DMS114 treated with DMSO at 0.1 percent for 48 hours (cell line): Measurements from ENCODE around the gene CLEC16A.
A peak's percentile ranks its signal among the peaks of the same experiment; 100 is the strongest.
"Not testable (repeated sequence)": the region's sequence is repeated elsewhere in the genome, so short reads cannot be mapped to it uniquely, and the experiment has no call there.

ENCODE experiments used
- DNase-seq: peaks from one replicate; lab custom pipeline; 2025; ENCODE audit not compliant: unreplicated experiment; lab: John Stamatoyannopoulos, UW

CLEC16A gene

GRCh38 chr16:10939649-10940234 is 4.6 kb upstream of the CLEC16A start:
- no peak for DNase-seq

- no peak for DNase-seq
Observed at GRCh38 chr16:10940501-10941079, 3.8 kb upstream of the CLEC16A start.

GRCh38 chr16:10941127-10941933 is 3.0 kb upstream of the CLEC16A start:
- DNase-seq = no peak

DNA sequence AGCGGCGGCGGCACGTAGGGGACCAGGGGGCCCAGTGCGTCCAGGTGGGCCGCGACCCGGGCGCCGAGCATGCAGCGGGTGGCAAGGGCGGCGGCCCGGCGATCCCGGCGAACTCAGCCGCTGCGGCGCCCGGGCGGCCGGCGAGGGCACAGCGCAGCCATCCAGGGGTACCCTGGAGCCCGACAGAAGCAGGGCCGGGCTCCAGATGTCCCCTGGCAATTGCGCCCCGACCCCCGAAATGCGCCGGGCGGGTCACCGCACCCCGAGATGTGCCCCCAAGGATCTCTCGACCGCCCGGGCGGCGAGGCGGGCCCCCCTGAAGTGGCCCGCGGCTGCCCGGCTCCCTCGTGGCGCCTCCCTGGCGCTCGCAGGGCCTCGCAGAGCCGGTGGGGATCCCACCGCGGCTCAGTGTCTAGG is 2.4 kb upstream of the CLEC16A start:
- not testable (repeated sequence) for DNase-seq

- DNase-seq = peak; percentile 79
Observed at GRCh38 chr16:10942352-10943063, 1.9 kb upstream of the CLEC16A start, which contains the start of gene DEXI. Gene DEXI (minus strand): TSS chr16:10942468. CDS start chr16:10942005, 463 bp downstream.

DNA sequence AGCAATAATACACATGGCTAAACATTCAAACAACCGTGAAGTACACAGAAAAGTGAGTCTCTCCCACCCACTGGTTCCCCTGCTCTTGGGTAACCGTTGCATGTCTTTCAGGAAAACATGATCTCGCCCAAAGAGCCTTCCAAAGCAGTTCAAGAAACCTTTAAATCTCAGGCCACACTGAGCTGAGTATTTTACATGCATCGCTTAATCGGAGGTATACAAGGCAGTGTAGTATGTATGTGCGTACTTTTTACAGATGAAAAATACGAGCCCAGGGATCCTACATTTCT is 1.4 kb upstream of the CLEC16A start:
- DNase-seq = no peak

GRCh38 chr16:10945065-10945787 is 862 bp downstream of the CLEC16A start:
- DNase-seq = no peak

DNA sequence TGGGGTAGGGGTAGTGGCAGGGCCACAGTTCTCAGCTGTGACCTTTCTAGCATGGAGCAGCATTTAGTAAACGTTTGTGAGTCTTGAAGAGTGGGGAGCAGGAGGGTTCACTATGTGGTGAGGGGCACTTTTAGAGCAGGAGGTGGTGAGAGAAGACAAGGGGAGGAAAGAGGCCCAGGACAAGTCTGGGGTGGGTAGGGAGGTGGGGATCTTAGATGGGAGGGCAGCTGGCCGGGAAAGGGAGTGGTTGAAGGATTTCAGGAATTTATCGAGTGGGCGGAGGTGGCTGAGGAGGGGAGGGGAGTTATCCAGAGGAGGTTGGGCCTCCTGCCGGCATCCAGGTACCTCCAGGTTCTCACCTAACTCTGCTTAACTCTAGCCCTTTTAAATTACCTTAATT is 1.9 kb downstream of the CLEC16A start:
- DNase-seq = no peak

DNA sequence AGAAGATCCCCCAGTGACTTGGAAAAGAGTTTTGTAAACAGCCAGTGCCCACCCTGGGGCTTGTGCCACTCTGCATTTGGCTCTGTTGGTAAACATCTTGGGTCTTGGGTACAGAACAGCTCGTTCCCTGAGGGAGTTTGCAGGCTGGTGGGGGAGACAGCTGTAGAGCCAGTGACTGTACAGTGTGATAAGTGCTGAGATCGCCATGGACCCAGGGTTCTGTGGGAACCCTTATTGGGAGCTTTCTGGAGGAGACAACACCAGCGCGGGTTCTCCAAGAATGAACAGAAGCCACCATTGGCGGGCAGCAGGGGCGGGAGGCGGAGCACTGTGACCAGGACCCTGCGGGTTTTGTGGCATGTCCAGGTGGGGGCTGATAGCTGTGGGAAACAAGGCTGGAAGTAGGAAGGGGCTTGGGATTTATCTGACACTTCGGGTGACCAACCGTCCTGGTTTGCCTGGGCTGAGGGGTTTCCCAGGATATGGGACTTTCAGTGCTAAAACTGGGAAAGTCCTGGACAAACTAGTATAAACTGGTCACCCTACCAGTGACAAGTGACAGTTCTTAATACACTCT is 2.9 kb downstream of the CLEC16A start:
- DNase-seq = no peak

DNA sequence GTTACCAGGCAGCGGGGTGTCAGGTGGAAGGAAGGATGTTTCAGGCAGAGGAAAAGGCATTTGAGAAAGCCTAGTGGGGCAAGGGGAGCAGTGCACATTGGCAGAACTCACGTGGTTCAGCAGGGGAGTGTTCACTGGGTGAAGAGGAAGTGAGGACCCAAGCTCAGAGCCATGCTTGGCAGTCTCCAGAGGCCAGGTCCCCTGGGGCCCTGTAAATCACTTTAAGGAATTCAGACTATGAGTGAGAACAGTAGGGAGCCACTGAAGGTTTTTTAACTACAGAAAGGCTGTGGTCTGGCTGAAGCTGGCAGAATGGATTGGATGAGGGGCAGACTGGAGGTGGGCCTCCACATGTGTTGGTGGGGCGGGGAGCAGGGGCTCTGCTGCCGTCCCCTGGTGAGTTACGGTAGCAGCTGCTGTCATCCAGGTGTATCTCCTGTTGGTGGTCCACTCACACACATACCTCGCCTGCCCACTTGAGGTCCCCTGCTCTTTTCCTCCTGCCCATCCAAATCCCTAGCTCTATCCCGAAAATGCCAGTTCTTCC is 5.1 kb downstream of the CLEC16A start:
- no peak for DNase-seq

GRCh38 chr16:10950393-10950792 is 6.0 kb downstream of the CLEC16A start:
- DNase-seq = no peak

- DNase-seq = no peak
Observed at GRCh38 chr16:10951026-10951425, 6.7 kb downstream of the CLEC16A start.

DNA sequence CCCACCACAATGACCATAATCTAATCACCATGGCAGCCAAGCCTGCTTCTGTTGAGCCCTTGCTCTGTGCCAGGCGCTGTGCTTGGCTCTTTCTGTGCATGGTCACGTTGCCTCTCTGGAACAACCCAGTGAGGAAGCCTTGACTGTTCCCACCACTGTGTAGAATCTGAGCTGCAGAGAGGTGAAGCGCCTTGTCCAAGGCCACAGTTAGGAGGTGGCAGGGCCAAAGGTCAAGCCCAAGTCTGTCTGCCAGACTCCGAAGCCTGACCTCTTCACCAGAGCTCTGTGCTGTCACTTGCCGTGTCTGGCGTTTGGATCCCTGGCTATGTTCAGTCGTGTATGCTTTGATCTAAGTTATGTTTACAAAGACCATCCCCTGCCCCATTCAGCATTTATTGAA is 10.5 kb downstream of the CLEC16A start:
- DNase-seq = no peak

DNA sequence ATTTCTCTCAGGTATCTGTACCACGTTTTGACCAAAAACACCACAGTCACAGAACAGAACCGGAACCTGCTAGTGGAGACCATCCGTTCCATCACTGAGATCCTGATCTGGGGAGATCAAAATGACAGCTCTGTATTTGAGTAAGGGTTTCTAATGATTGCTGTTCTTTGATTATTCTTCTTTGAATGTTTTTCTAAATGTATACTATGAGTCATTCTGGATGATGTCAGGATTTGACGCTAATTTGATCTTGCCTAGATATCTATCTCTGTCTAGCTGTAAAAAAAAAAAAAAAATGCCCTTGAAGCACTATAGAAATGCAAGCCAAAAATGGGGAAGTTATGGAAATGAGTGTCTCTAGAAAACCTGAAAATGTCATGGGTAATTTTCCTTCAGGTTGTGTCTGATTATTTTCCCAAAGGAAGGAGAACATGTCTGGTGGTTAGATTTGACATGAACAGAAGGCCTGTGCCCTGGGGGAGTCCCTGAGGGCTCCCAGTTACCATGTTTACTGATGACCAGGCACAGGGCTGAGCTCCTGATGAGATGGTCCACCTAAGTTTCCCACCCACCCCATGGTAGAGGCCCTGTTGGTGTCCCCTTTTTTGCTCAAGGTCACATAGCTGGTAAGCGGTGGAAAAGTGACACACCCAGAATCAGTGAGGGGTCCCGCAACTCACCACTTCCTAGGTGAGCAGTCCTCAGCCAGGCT is 13.6 kb downstream of the CLEC16A start:
- no peak for DNase-seq

GRCh38 chr16:10959161-10959560 is 14.8 kb downstream of the CLEC16A start:
- no peak for DNase-seq

DNA sequence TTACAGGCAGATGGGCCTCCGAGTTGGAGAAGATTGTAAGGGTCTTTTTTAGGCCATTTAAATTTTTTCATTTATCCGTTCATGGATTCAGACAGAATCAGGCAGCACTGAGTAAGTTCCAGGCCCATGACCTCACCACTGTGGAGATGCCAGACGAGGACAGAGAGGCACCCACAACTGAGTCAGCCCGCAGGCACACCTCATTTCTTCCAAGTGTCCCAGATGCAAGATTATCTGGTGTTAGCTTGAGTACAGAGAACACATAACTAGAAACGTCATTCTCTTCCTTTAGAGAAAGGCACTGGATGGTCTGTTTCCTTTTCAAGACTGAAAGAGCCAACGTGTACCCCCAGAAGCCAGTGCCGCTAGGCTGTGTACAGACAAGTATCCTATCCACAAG is 16.9 kb downstream of the CLEC16A start:
- no peak for DNase-seq

DNA sequence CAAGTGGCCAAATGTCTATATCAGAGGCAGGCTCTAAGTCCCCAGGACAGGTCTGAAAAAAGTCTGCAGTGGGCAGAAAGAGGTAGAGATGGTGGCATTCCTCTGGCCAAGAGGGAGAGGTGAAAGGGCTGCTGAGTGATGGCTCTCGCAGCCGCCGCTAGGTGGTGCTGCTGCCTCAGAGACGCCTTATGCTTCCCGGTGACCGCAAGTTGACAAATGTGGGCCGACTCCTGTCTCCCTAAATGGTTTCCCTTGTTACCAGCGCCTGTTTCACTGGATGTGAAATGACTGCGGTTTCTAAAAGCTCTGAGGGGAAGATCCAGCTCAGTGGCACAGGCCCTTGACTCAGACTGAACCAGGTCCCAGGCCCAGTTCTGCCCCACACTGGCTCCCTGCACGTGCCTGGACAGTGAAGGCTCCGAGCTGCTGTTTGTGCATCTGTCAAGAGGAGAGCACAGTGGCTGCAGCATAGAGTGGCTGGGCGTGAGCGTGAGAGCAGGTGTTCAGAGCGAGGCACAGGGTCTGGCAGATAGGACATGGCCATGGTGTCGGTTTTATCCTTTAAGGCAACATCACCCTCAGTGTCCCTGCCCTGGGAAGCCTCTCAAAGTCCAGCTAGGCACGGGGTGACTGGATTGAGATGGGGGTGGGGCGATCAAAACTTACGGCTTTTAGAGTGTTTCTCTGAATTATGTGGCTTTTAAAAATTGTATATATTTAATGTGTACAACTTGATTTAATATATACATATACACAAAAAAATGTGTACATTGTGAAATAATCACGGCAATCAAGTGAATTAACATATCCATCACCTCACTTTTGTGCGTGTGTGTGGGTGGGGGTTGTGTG is 19.9 kb downstream of the CLEC16A start:
- peak; percentile 54 for DNase-seq

- no peak for DNase-seq
Observed at GRCh38 chr16:10964891-10965326, 20.5 kb downstream of the CLEC16A start.
